ENCODE data around the gene SH3PXD2A.
A peak's percentile ranks its signal among the peaks of the same experiment; 100 is the strongest.

SH3PXD2A gene

DNA sequence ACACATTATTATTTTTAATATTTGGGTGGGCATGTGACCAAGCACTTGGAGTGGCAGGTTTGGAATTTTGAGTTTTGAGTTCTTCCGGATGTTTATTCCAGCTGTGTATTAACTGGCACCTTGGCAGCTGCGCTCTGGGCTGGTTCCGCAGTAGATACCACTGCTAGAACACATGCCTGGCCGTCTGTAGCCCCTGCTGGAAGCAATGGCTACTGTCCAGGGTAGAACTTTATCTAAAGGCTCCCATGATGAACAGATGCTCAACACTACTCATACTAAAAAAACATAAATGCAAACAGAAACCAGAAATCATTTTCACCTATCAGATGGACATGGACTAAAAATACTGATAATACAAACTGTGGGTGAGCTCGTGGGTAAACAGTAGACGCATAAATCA is 19.4 kb upstream of the SH3PXD2A start:
- DNase-seq (ENCODE audit: low read depth in 3 of 3) = no peak

DNA sequence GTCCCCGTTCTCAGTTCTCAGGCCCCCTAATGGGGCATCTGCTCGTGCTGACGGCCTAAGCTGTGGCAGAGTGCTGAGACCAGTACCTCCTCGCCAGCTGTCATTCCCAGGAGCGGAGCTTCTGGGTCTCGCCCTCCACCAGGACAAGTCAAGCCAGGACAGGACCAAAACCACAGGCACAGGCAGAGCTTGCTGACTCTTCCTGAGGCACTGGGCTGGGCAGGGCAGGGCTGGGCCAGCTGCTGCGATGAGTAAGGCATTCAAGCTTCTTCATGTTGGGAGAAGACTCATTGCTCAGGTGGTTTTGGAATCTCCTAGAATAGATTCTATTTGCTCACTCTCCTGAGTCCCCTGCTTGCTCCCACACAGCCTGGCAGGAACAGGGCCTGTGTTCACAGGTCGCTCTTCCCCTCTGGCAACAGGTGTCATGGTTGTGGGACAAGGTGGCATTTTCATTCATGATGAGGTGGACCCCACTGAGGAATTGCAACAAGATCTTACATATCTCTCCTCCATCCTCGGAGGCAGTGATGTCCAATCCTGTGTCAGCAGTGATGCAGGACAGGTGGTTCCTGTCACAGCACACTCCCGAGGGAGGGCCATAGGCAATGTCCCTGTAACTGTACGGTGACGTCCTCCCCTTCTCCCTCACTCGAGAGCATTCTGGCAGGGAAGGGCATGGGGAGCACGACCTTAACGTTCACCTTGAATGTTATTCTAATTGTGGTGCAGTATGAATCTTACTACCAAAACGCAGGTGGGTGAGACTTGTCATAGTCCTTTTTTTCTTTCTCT is 17.0 kb upstream of the SH3PXD2A start:
- DNase-seq (ENCODE audit: low read depth in 3 of 3) = no peak

- DNase-seq (ENCODE audit: low read depth in 3 of 3) = no peak
Measured at GRCh38 chr10:103871006-103871405, 15.6 kb upstream of the SH3PXD2A start.

GRCh38 chr10:103870516-103870915 is 15.1 kb upstream of the SH3PXD2A start:
- no peak for DNase-seq (ENCODE audit: low read depth in 3 of 3)

DNA sequence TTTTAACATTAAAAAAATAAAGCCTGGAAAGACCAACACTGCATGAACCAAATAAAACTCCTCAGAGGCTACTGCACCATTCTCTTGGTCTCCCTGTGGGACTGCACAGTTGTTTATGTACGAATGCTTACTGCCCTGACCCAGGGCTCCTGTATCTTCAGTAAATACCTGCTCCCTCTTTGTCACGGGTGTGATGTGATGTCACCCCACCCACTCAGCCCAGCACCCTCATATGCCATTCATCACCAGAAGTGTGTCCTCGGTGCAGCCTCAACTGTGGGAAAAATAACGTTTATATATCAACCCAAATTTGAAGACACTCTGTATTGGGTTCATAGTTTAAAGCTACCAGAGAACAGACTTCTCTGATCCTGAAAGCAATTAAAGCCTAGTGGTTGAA is 14.0 kb upstream of the SH3PXD2A start:
- DNase-seq (ENCODE audit: low read depth in 3 of 3) = no peak

DNA sequence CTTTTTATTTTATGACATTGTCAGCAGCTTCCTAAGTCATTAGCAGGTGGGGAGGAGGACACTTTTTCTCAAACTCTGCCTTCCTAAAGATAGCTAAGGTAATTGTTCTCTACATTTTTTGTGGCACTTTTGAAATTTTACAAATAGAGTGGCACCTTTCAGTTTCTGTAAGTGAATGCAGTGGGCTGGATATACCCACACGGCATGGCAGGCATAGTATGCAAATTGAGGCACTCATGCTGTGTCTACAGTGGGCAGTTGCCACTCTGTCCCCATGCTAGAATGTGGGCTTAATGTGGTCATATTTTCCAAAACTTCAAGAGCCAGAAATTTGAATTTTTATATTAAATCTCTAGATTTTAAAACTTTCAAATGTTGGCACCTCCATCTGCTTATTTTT is 12.8 kb upstream of the SH3PXD2A start:
- no peak for DNase-seq (ENCODE audit: low read depth in 3 of 3)

GRCh38 chr10:103861505-103861904 is 6.1 kb upstream of the SH3PXD2A start:
- DNase-seq (ENCODE audit: low read depth in 3 of 3) = no peak

DNA sequence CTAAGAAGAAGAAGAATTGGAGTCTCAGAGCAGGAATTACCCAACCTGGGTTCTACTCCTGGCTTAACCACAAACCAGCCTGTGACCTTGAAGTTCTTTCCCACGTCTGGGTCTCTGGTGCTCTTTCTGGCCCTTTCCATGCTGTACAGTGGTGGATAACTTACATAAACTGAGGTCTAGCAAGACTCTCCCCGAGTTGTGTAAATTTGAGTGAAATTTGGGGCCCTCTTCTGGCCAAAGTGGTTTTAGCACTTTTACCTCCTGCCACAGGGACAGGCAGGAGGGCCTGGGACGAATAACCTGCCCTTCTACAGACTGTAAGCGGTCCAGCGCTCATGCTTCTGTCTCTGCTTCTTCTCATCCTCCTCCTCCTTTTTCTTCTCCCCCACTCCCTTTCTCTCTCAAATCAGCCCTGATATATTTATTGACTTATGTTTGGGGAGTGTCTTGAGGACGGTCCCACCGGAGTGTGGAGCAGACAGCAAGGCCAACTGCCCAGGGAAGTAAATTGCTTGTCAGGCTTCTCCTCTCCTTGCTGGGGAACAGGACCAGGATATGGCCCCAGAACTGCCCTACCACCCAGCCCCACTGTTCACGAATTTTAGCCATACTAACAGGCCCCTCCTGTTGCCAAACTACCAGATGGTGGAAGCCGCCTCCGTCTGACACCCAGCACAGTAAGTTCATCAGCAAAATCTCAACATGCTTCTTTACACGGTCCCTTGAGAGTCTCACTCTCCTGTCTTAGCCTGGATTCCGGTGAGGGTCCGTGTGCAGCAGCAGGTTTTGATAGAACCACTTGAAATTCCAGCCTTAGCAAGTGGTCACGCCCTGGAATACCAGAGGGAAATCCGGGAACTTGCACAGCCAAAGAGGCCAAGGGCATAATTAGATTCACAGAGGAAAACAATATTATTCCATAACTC is 4.0 kb upstream of the SH3PXD2A start:
- DNase-seq (ENCODE audit: low read depth in 3 of 3) = peak in 2 of 3 experiments; percentile 24 to 37

DNA sequence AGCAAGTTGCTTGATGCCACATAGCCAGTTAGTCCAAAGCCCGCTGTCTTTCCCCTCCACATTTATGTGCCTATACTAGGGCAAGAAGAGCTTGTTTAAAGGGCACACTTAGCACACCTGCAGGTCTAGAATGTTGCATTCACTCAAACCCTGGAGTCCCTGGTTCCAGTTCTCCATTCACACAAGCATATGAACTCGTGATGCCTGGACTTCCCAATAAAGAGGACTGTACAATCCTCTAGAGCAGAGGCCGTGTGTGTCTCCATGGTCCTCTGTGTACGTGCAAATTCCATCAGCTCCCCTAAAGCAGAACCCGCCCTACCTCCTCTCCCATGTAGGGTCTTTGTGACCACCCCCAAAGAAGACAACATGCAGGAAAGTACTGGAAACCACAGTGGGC is 3.0 kb upstream of the SH3PXD2A start:
- DNase-seq (ENCODE audit: low read depth in 3 of 3) = no peak

- no peak for DNase-seq (ENCODE audit: low read depth in 3 of 3)
Measured at GRCh38 chr10:103856797-103857170, 1.4 kb upstream of the SH3PXD2A start.

GRCh38 chr10:103855852-103856796 is 748 bp upstream of the SH3PXD2A start:
- DNase-seq (ENCODE audit: low read depth in 3 of 3) = no peak

DNA sequence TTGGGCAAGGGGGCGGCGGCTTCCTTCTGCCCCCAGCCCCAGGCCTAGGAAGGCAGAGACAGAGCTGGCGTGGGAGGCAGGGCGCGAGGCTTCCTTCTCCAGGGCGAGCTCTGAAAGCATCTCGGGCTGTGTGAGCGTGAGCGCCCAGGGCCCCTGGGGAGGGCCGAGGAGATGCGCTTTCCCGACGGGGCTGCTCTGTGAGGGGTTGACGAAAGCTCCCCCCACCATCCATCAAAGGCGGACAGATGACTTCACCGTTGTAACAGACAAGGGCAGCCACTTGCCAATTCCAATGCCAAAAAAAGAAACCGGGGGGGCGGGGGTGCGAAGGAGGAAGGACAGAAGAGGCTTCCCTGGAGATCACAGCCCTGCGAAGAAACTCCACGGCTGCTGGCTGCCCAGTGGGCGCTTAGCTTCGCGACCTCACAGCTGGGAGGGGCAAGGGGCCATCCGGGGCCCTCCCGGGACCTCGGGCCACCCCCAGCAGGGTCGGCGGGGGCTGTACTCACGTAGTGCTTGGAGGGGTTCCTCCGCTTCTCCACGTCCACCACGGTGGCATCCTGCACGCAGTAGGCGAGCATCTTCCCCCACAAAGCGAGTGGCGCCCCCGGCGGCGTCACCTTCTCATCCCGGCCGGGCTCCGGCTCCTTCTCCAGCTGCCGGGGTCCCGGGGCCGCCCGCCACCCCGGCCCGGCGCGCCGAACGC is 537 bp downstream of the SH3PXD2A start:
- DNase-seq (ENCODE audit: low read depth in 3 of 3) = no peak

- DNase-seq (ENCODE audit: low read depth in 3 of 3) = no peak
Measured at GRCh38 chr10:103854265-103854685, 1.1 kb downstream of the SH3PXD2A start.

- DNase-seq (ENCODE audit: low read depth in 3 of 3) = no peak
Measured at GRCh38 chr10:103853428-103854264, 1.7 kb downstream of the SH3PXD2A start.

DNA sequence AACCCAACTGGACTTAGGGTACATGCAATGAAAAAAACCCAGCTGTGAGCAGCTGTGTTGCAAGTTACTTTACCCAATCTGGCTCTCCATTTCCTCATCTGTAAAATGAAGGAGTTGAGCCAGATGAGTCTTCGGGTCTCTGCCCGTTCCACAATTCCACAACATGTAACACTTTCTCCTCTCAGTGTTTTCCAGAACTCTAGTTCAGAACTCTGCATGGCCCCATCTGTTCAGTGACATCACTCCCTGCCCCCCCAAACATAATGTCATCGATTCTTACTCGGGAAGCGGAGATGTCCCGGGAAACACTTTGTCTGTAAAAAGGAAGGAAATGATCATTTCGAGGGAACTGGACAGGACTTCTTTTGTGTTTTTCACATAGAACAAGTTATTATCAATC is 2.5 kb downstream of the SH3PXD2A start:
- no peak for DNase-seq (ENCODE audit: low read depth in 3 of 3)

DNA sequence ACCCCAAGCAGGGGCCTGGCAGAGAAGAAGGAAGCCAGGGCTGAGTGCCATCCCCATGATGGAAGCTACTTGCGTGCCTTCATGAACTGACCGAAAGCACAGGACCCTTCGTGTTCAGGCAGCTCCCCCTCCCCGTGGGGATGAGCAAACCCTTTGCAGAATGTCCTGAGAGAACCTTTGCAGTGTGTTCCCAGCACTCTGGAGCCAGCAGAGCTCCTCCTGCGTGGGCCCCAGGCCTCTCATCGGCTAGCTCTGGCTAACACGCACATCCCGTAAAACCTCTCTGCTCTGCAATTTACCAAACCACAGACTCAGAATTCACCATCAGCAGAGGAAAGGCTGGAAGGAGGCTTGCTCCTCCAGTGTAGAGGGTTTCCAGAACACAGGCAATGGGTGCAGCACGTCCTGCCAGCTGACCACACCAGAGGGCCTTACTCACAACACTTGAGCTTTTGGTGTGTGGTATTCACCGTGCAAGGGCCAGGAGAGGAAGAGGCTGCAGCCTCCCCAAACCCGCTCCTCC is 3.1 kb downstream of the SH3PXD2A start:
- no peak for DNase-seq (ENCODE audit: low read depth in 3 of 3)

GRCh38 chr10:103851261-103851660 is 4.1 kb downstream of the SH3PXD2A start:
- DNase-seq (ENCODE audit: low read depth in 3 of 3) = no peak

DNA sequence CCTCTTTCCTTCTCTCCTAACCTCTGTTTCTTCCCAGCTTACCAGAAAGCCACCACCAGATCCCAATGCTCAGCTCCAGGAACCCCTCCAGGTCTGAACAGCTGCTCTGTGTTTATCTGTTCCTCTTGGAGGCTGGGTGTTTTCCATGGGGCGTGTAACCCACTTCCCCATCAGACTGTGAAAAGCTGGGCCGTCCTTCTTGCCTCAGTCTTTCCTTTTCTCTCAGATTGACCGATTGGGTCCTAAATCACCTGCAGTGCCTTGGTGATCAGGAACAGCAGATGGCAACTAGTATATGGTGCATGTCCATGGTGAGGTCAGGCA is 4.8 kb downstream of the SH3PXD2A start:
- no peak for DNase-seq (ENCODE audit: low read depth in 3 of 3)

DNA sequence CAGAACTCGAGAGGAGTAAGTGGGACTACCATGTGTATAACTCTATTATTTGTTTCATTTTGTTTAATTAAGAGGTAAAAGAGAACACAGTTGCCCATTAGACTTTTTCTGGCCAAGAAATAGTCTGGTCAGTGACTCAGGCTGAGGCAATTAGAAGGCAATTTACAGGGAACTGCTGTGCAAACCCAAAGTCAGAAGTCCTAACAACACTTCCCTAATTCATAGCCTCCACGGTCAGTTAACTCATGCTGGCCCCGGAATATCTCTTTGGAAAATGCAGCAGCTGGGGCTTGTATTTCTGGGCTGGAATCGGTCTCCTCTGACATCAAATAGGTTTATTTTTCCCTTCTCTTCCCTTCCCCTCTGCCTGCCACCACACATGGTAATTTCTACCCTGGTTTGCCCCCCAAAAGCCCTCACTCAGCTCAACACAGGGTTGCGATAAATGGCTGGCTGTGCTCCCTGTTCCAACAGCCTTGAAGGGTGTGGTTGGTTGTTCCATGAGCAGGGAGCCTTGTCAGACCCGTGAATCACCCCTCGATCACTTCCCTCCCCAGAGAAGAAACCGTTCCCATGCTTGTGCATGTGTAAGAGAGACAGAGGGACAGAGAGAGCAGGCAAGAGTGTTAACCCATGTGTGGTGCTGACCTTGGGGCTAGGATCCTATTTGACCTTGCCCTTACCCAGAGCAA is 5.3 kb downstream of the SH3PXD2A start:
- DNase-seq (ENCODE audit: low read depth in 3 of 3) = no peak
